Neuronal stem cell (in vitro differentiated cells): Measurements from ENCODE around the gene BIVM.
A peak's percentile ranks its signal among the peaks of the same experiment; 100 is the strongest.

Source experiments
- DNase-seq: peaks from one replicate; pipeline ENCODE4 v3.0.0-alpha.2; 2013; ENCODE audit warnings: low spot score
- H2AFZ ChIP-seq: one replicate; pipeline ENCODE4 v1.6.1; 2013; ENCODE audit warnings: mild to moderate bottlenecking, low read length, inconsistent platforms
- H2AK5ac ChIP-seq: 2 replicates; pipeline ENCODE4 v1.6.1; 2013; ENCODE audit warnings: low read depth, mild to moderate bottlenecking, inconsistent platforms, low read length, moderate library complexity, mixed read lengths
- H2BK120ac ChIP-seq: 2 replicates; pipeline ENCODE4 v1.6.1; 2013; ENCODE audit warnings: low read depth, mild to moderate bottlenecking, inconsistent platforms, low read length, moderate library complexity, mixed read lengths
- H2BK12ac ChIP-seq: one replicate; pipeline ENCODE4 v1.6.1; 2013; ENCODE audit warnings: low read length, inconsistent platforms
- H2BK15ac ChIP-seq: 2 replicates; pipeline ENCODE4 v1.6.1; 2013; ENCODE audit warnings: mild to moderate bottlenecking, low read length, inconsistent platforms, mixed read lengths
- H2BK5ac ChIP-seq: one replicate; pipeline ENCODE4 v1.6.1; 2013; ENCODE audit warnings: inconsistent platforms, mild to moderate bottlenecking, low read length, moderate library complexity
- H3K14ac ChIP-seq: one replicate; pipeline ENCODE4 v1.6.1; 2013; ENCODE audit warnings: low read length, inconsistent platforms
- H3K18ac ChIP-seq: 2 replicates; pipeline ENCODE4 v1.6.1; 2013; ENCODE audit warnings: low read length, inconsistent platforms
- H3K23ac ChIP-seq: 2 replicates; pipeline ENCODE4 v1.6.1; 2013; ENCODE audit warnings: low read depth, mild to moderate bottlenecking, mixed read lengths, low read length, inconsistent platforms; ENCODE audit not compliant: poor library complexity
- H3K27ac ChIP-seq: replicated peaks from 3 replicates; pipeline ENCODE4 v1.5.1; 2013; ENCODE audit warnings: low read length, inconsistent platforms
- H3K27me3 ChIP-seq, 3 experiments: 2 replicates each; pipeline ENCODE4 v1.6.1; 2013; ENCODE audit warnings: low read length in 3 of 3, mild to moderate bottlenecking in 2 of 3, inconsistent platforms in 1 of 3, low read depth in 1 of 3, mixed read lengths in 1 of 3, moderate library complexity in 1 of 3; ENCODE audit not compliant: control insufficient read depth in 3 of 3, insufficient read depth in 3 of 3
- H3K36me3 ChIP-seq, 2 donors: replicated peaks in 1 of 2; 2 replicates each; pipeline ENCODE4 v1.6.1; 2013; ENCODE audit warnings: low read length in 2 of 2; ENCODE audit not compliant: control insufficient read depth in 2 of 2, insufficient read depth in 2 of 2
- H3K4ac ChIP-seq: 2 replicates; pipeline ENCODE4 v1.6.1; 2013; ENCODE audit warnings: inconsistent platforms, mild to moderate bottlenecking, low read length, moderate library complexity
- H3K4me1 ChIP-seq, 2 donors: 1 replicate in 1 of 2; 2 replicates in 1 of 2; pipeline ENCODE4 v1.6.1; 2013; ENCODE audit warnings: low read length in 2 of 2, low read depth in 1 of 2; ENCODE audit not compliant: control insufficient read depth in 2 of 2, insufficient read depth in 1 of 2
- H3K4me2 ChIP-seq: one replicate; pipeline ENCODE4 v1.6.1; 2013; ENCODE audit warnings: mild to moderate bottlenecking, low read length, inconsistent platforms; ENCODE audit not compliant: insufficient read depth, poor library complexity, severe bottlenecking
- H3K4me3 ChIP-seq, 2 donors: 2 replicates each; pipeline ENCODE4 v1.5.1; 2013; ENCODE audit warnings: low read length in 2 of 2, mild to moderate bottlenecking in 2 of 2, inconsistent platforms in 1 of 2, moderate library complexity in 1 of 2
- H3K79me1 ChIP-seq: one replicate; pipeline ENCODE4 v1.6.1; 2013; ENCODE audit warnings: low read depth, mild to moderate bottlenecking, inconsistent platforms, low read length, moderate library complexity
- H3K9ac ChIP-seq: one replicate; pipeline ENCODE4 v1.6.1; 2013; ENCODE audit warnings: mild to moderate bottlenecking, low read depth, low read length, inconsistent platforms; ENCODE audit not compliant: poor library complexity
- H3K9me3 ChIP-seq, 2 donors: replicated peaks in 1 of 2; 2 replicates each; pipeline versions ENCODE3 to v1.6.1; 2013; ENCODE audit warnings: low read length in 2 of 2, mild to moderate bottlenecking in 2 of 2, inconsistent platforms in 1 of 2, low read depth in 1 of 2, mixed read lengths in 1 of 2, moderate library complexity in 1 of 2; ENCODE audit not compliant: control insufficient read depth in 2 of 2, insufficient read depth in 1 of 2
- H4K8ac ChIP-seq: one replicate; pipeline ENCODE4 v1.6.1; 2013; ENCODE audit warnings: low read depth, mild to moderate bottlenecking, inconsistent platforms, low read length, moderate library complexity
- H4K91ac ChIP-seq: one replicate; pipeline ENCODE4 v1.6.1; 2013; ENCODE audit warnings: low read length, low read depth, mild to moderate bottlenecking, inconsistent platforms; ENCODE audit not compliant: poor library complexity
- WGBS, 2 donors: extraction: QIAGEN DNeasy Blood & Tissue Kit; methylation state at CpG; one replicate each; pipeline ENCODE4 v1.1.7; 2013; ENCODE audit warnings: missing lambda C conversion rate in 2 of 2, mixed read lengths in 1 of 2; ENCODE audit not compliant: insufficient read length in 2 of 2, insufficient replicate concordance in 1 of 2; ENCODE audit errors: extremely low coverage in 2 of 2; 5-methylcytosine and 5-hydroxymethylcytosine counted together

Gene BIVM

GRCh38 chr13:102847272-102848234, 48.6 kb downstream of the BIVM start:
- no peak for DNase-seq
- H3K27ac ChIP-seq: no peak overlapping the region

GRCh38 chr13:102848956-102849355, 50.0 kb downstream of the BIVM start:
- Histone ChIP-seq H3K27ac (no peak overlapping the region), H3K18ac (no peak overlapping the region), H4K91ac (no peak overlapping the region), H3K23ac (no peak overlapping the region), H2BK5ac (no peak overlapping the region), H3K36me3 (peaks cover under 1 to 23% of the 10 kb centered on the region in 2 donors), H4K8ac (no peak overlapping the region), H3K9me3 (no peaks in the 10 kb centered on the region), H2BK120ac (no peak overlapping the region), H3K4me3 (no peak overlapping the region), H3K79me1 (no peaks in the 10 kb centered on the region), H3K14ac (no peak overlapping the region), H2BK15ac (no peak overlapping the region), H2AK5ac (no peak overlapping the region), H3K27me3 (no peaks in the 10 kb centered on the region), H3K4ac (no peak overlapping the region), H2AFZ (no peak overlapping the region), H2BK12ac (no peak overlapping the region), H3K9ac (no peak overlapping the region), H3K4me2 (no peak overlapping the region), H3K4me1 (peaks cover 0 to 3% of the 10 kb centered on the region in 2 donors)
- DNase-seq: no peak
- no CpG with 5 or more reads among the region's 6 CpGs for WGBS, 2 donors

More at GRCh38 chr13:102847272-102848234, 48.6 kb downstream of the BIVM start:
- Histone ChIP-seq H3K79me1 (no peaks in the 10 kb centered on the region), H3K4ac (no peak overlapping the region), H3K14ac (no peak overlapping the region), H3K4me1 (peaks cover 0 to 3% of the 10 kb centered on the region in 2 donors), H3K23ac (no peak overlapping the region), H2AK5ac (no peak overlapping the region), H3K4me3 (peak overlapping the region in 1 of 2 donors; percentile 91), H2BK120ac (no peak overlapping the region), H3K18ac (no peak overlapping the region), H3K9me3 (no peaks in the 10 kb centered on the region), H3K9ac (no peak overlapping the region), H2BK12ac (no peak overlapping the region), H4K8ac (no peak overlapping the region), H3K36me3 (peaks cover 0 to 10% of the 10 kb centered on the region in 2 donors), H2AFZ (peak overlapping the region; percentile 88), H3K27me3 (no peaks in the 10 kb centered on the region), H4K91ac (no peak overlapping the region), H2BK5ac (no peak overlapping the region), H3K4me2 (peak overlapping the region; percentile 18), H2BK15ac (no peak overlapping the region)
- no CpG with 5 or more reads among the region's 12 CpGs for WGBS, 2 donors

- no peaks in the 10 kb centered on the region for H3K27me3 ChIP-seq
Observed at GRCh38 chr13:102852556-102852955, 53.6 kb downstream of the BIVM start.

GRCh38 chr13:102854675-102855074, 55.8 kb downstream of the BIVM start:
- Histone ChIP-seq H3K4ac (no peak overlapping the region), H3K27ac (no peak overlapping the region), H3K27me3 (no peaks in the 10 kb centered on the region), H3K14ac (no peak overlapping the region), H2BK120ac (no peak overlapping the region), H4K91ac (no peak overlapping the region), H2AFZ (no peak overlapping the region), H4K8ac (no peak overlapping the region), H3K4me2 (no peak overlapping the region), H2BK12ac (no peak overlapping the region), H2AK5ac (no peak overlapping the region), H2BK5ac (no peak overlapping the region), H3K9ac (no peak overlapping the region), H3K4me1 (no peaks in the 10 kb centered on the region), H3K36me3 (peaks cover 6 to 73% of the 10 kb centered on the region in 2 donors), H3K23ac (no peak overlapping the region), H3K4me3 (no peak overlapping the region), H2BK15ac (no peak overlapping the region), H3K79me1 (no peaks in the 10 kb centered on the region), H3K9me3 (no peaks in the 10 kb centered on the region), H3K18ac (no peak overlapping the region)
- no CpG with 5 or more reads among the region's 7 CpGs for WGBS, 2 donors
- DNase-seq: no peak

More at GRCh38 chr13:102852556-102852955, 53.6 kb downstream of the BIVM start:
- H3K14ac ChIP-seq: no peak overlapping the region
- H4K91ac ChIP-seq: no peak overlapping the region
- WGBS, 2 donors: no CpG with 5 or more reads among the region's 3 CpGs
- H3K18ac ChIP-seq: no peak overlapping the region
- no peak overlapping the region for H4K8ac ChIP-seq
- H3K4me1 ChIP-seq: no peaks in the 10 kb centered on the region
- H2AK5ac ChIP-seq: no peak overlapping the region
- no peak overlapping the region for H3K9ac ChIP-seq
- no peak overlapping the region for H3K23ac ChIP-seq
- no peak overlapping the region for H2BK120ac ChIP-seq
- H3K79me1 ChIP-seq: no peaks in the 10 kb centered on the region
- no peak overlapping the region for H2BK5ac ChIP-seq
- H2BK12ac ChIP-seq: no peak overlapping the region
- H3K36me3 ChIP-seq: peaks cover 4 to 57% of the 10 kb centered on the region in 2 donors
- H2BK15ac ChIP-seq: no peak overlapping the region
- DNase-seq: no peak
- H3K27ac ChIP-seq: no peak overlapping the region
- no peak overlapping the region for H3K4me2 ChIP-seq
- no peak overlapping the region for H3K4me3 ChIP-seq
- no peaks in the 10 kb centered on the region for H3K9me3 ChIP-seq
- H2AFZ ChIP-seq: no peak overlapping the region
- H3K4ac ChIP-seq: no peak overlapping the region
